ENCODE measurements around the gene NRL. TPM values are rescaled to one million over a fixed set of nuclear protein-coding genes. Genes with fewer than 3 reads are reported as not detected.

The NRL gene
- total RNA-seq, 1 experiment from 2014 or later = 2.5 TPM

- Histone ChIP-seq H2AK5ac (ENCODE audit: insufficient read length, low read length) (no peak within 1 kb of the TSS), H3K23me2 (ENCODE audit: insufficient read length, low read depth, low read length, poor library complexity, severe bottlenecking) (peaks cover 6% of the 10 kb centered on the region), H2AFZ (ENCODE audit: low read length) (no peak within 1 kb of the TSS), H2BK120ac (ENCODE audit: low read depth, low read length, poor library complexity, severe bottlenecking) (no peak within 1 kb of the TSS), H3K9ac (ENCODE audit: extremely low read depth, insufficient read length, low read length) (peak within 1 kb of the TSS; percentile 89), H3K27ac (ENCODE audit: insufficient read length, low read depth, low read length) (peak within 1 kb of the TSS; percentile 49), H3K4ac (ENCODE audit: low read depth, low read length) (no peak within 1 kb of the TSS), H3K9me3 (ENCODE audit: control insufficient read depth, low read depth, low read length) (no peaks in the 10 kb centered on the region), H3K4me1 (ENCODE audit: insufficient read depth, low read length) (no peaks in the 10 kb centered on the region; the same call in 1 of the 2 replicates), H3K56ac (ENCODE audit: insufficient read length, low read depth, low read length) (no peak within 1 kb of the TSS), H3K79me2 (ENCODE audit: insufficient read depth, low read length) (no peaks in the 10 kb centered on the region; the same call in 1 of the 2 replicates), H2BK12ac (ENCODE audit: insufficient read length, low read depth, low read length) (no peak within 1 kb of the TSS), H3K79me1 (ENCODE audit: insufficient read depth, low read depth, low read length, poor library complexity, severe bottlenecking) (no peaks in the 10 kb centered on the region), H4K91ac (ENCODE audit: insufficient read length, low read depth, low read length) (peak within 1 kb of the TSS; percentile 39), H4K5ac (ENCODE audit: insufficient read length, low read depth, low read length) (no peak within 1 kb of the TSS), H2BK15ac (ENCODE audit: low read depth, low read length) (no peak within 1 kb of the TSS), H4K20me1 (ENCODE audit: control insufficient read depth, insufficient read depth, insufficient read length) (no peaks in the 10 kb centered on the region), H2BK5ac (ENCODE audit: insufficient read length, low read length) (no peak within 1 kb of the TSS), H4K8ac (replicated peaks; ENCODE audit: insufficient read length, low read depth, low read length) (no peak within 1 kb of the TSS), H3K23ac (ENCODE audit: insufficient read length, low read depth, low read length) (no peak within 1 kb of the TSS), H3K14ac (ENCODE audit: insufficient read depth, low read length) (peak within 1 kb of the TSS; percentile 84), H3K27me3 (ENCODE audit: insufficient read depth, low read length) (no peaks in the 10 kb centered on the region), H2BK20ac (ENCODE audit: low read depth, low read length, poor library complexity, severe bottlenecking) (no peak within 1 kb of the TSS), H3K18ac (ENCODE audit: insufficient read length, low read depth, low read length) (peak within 1 kb of the TSS; percentile 89), H3K4me2 (ENCODE audit: insufficient read depth, insufficient read length, low read length) (peak within 1 kb of the TSS; percentile 85), H3T11ph (ENCODE audit: low read length) (no peak within 1 kb of the TSS)
- peak; percentile 99 for DNase-seq
- H3K4me3 Mint-ChIP-seq = peak within 1 kb of the TSS; percentile 90 to 93
- peaks cover 4% of the 10 kb centered on the region for H3K27me3 Mint-ChIP-seq (ENCODE audit: low read depth)
- H3K9me3 Mint-ChIP-seq = peaks cover 0 to 2% of the 10 kb centered on the region in 2 experiments; a peak in 3 of 5 replicates
- peak within 1 kb of the TSS; percentile 97 to 98 (median 98) for H3K27ac Mint-ChIP-seq
- H3K4me1 Mint-ChIP-seq = peaks cover 21 to 41% of the 10 kb centered on the region in 2 experiments
- TF ChIP-seq, protein P1, sequence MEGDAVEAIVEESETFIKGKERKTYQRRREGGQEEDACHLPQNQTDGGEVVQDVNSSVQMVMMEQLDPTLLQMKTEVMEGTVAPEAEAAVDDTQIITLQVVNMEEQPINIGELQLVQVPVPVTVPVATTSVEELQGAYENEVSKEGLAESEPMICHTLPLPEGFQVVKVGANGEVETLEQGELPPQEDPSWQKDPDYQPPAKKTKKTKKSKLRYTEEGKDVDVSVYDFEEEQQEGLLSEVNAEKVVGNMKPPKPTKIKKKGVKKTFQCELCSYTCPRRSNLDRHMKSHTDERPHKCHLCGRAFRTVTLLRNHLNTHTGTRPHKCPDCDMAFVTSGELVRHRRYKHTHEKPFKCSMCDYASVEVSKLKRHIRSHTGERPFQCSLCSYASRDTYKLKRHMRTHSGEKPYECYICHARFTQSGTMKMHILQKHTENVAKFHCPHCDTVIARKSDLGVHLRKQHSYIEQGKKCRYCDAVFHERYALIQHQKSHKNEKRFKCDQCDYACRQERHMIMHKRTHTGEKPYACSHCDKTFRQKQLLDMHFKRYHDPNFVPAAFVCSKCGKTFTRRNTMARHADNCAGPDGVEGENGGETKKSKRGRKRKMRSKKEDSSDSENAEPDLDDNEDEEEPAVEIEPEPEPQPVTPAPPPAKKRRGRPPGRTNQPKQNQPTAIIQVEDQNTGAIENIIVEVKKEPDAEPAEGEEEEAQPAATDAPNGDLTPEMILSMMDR (conservative IDR thresholded peaks at IDR 0.05) = no peak
- H3K36me3 Mint-ChIP-seq (ENCODE audit: insufficient read depth in 1 of 3, low read depth in 3 of 3) = peaks cover 21 to 34% (median 24%) of the 10 kb centered on the region in 3 experiments; a peak in 6 of 7 replicates
- no CpG with 5 or more reads among the region's 68 CpGs for WGBS (ENCODE audit: extremely low coverage, insufficient read length, low lambda C conversion rate)
Observed at GRCh38 chr14:24093901-24094840, 20.6 kb downstream of the NRL start, which contains the start of gene PCK2. Gene PCK2 (plus strand): TSS chr14:24094311. CDS start chr14:24094406, 95 bp downstream.

Data from H9 (cell line).